Fibroblast of pulmonary artery (primary cell): ENCODE data around the gene C19orf81.
A peak's percentile ranks its signal among the peaks of the same experiment; 100 is the strongest.

Experiments
- DNase-seq: peaks from one replicate; pipeline ENCODE4 v3.0.0-alpha.2; 2010; ENCODE audit warnings: low read depth
- H3K4me3 ChIP-seq: replicated peaks from 2 replicates; pipeline ENCODE4 v1.5.1; 2011; ENCODE audit warnings: low read depth, mild to moderate bottlenecking, control low read depth, low read length, moderate library complexity
- TF ChIP-seq, protein P1 (sequence below): IDR thresholded peaks from 2 replicates; pipeline ENCODE4 v1.5.1; 2011; ENCODE audit warnings: mild to moderate bottlenecking, control low read depth, low read length, inconsistent platforms; ENCODE audit errors: missing control alignments

C19orf81 gene

DNA sequence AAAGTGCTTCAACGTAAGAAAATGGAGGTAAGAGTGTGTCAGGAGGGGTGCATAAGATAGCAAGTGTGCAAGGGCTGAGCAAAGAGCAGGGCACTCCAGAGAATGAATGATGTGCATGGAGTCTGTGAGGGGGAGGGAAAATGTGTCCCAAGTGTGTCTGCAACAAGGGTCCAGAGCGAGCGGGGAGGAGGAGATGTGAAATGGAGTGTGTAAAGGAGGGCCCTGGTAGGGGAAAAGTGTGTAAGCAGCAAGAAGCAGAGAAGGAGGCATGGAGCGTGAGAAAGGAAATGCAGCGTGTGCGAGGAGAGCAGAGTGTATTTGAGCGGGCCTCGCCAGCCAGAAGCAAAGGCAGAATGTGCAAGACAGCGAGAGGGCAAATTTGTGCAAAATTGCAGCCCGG, 11.8 kb downstream of the C19orf81 start:
- no peak for DNase-seq
- no peak overlapping the region for H3K4me3 ChIP-seq

DNA sequence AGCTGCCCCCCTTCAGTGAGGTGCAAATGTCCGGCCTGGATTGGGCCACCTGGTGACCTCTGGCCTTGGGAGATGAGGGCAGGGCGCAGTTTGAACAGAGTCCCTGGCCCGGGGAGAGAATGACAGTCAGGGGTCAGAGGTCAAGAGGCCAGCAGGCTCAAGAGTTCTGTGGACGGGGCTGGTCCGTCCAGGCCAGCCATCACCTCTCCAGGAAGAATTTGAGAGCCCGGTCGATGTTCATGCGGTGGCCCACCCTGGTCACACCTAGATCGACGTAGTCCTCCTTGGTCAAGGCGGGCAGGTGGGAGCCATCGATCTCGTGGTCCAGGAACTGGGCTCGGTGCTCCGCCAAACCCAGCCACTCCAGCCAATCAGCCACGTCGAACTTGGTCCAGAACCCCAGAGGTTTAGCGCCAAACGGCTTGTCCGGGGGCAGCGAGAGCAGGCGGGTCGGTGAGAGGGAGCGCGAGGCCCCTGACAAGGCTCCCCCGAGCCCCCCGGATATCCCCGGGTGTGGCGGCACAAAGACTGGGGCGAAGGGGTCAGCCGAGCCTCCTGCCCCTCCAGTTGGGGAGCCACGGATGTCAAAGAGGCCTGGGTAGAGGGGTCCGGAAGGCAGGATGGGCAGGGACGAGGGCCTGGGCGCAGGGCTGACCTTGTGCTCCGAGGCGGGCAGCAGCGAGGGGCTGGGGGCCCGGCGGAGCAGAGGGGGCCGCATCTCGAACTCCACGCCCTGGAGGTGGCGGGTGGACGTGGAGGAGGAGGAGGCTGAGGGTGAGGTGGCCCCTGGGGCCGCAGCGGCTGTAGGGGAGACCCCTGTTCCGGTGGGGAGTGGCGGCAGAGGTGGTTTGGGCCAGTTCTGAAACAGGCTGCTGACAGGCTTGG, 12.8 kb downstream of the C19orf81 start:
- TF ChIP-seq, protein P1, sequence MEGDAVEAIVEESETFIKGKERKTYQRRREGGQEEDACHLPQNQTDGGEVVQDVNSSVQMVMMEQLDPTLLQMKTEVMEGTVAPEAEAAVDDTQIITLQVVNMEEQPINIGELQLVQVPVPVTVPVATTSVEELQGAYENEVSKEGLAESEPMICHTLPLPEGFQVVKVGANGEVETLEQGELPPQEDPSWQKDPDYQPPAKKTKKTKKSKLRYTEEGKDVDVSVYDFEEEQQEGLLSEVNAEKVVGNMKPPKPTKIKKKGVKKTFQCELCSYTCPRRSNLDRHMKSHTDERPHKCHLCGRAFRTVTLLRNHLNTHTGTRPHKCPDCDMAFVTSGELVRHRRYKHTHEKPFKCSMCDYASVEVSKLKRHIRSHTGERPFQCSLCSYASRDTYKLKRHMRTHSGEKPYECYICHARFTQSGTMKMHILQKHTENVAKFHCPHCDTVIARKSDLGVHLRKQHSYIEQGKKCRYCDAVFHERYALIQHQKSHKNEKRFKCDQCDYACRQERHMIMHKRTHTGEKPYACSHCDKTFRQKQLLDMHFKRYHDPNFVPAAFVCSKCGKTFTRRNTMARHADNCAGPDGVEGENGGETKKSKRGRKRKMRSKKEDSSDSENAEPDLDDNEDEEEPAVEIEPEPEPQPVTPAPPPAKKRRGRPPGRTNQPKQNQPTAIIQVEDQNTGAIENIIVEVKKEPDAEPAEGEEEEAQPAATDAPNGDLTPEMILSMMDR = no peak

More for the DNA sequence above, 11.8 kb downstream of the C19orf81 start:
- TF ChIP-seq, protein P1 = no peak

GRCh38 chr19:50662651-50663481, 13.6 kb downstream of the C19orf81 start:
- TF ChIP-seq, protein P1 = no peak
- DNase-seq = no peak
- no peak overlapping the region for H3K4me3 ChIP-seq

More for the DNA sequence above, 12.8 kb downstream of the C19orf81 start:
- H3K4me3 ChIP-seq = no peak overlapping the region
- DNase-seq = no peak

- no peak overlapping the region for H3K4me3 ChIP-seq
- no peak for DNase-seq
- TF ChIP-seq, protein P1 = peak; percentile 27
These were observed 14.2 kb downstream of the C19orf81 start for GRCh38 chr19:50663482-50663790.

GRCh38 chr19:50664204-50664603, 15.0 kb downstream of the C19orf81 start:
- no peak for DNase-seq
- H3K4me3 ChIP-seq = no peak overlapping the region
- TF ChIP-seq, protein P1 = no peak

GRCh38 chr19:50666346-50667176, 17.3 kb downstream of the C19orf81 start:
- TF ChIP-seq, protein P1 = no peak
- H3K4me3 ChIP-seq = no peak overlapping the region
- DNase-seq = no peak
